Measurements from ENCODE around the gene DOK4.

The DOK4 gene

GRCh38 chr16:57527610-57528360, 41.5 kb upstream of the DOK4 start:
- H3K9me3 Mint-ChIP-seq (ENCODE audit: low read depth): no peaks in the 10 kb centered on the region
- H3K27me3 Mint-ChIP-seq: no peaks in the 10 kb centered on the region
- no peaks in the 10 kb centered on the region for H3K36me3 Mint-ChIP-seq
- peaks cover 32% of the 10 kb centered on the region for H3K4me1 Mint-ChIP-seq (ENCODE audit: low read depth)
- no peak overlapping the region for H3K4me3 Mint-ChIP-seq
- H3K27ac Mint-ChIP-seq: no peak overlapping the region

DNA sequence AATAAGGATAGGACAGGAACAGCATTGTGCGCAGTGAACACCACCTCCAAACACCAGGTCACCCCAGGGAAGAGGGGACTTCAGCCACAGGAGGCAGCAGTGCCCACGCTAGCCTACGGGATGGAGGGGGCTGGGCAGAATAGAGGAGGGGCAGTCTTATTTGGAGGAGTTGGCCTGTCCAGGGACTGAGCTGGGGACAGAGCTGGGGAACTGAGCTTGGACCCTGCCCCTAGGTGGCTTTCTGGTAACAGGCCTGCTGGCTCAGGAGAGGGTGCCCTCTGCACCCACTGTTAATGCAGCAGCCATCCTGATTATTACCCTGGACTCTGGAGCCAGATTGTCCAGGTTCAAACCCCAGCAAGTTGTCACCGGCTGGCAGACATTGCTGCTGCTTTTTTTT, 40.7 kb upstream of the DOK4 start:
- Mint-ChIP-seq H3K27ac (no peak overlapping the region), H3K27me3 (no peaks in the 10 kb centered on the region), H3K4me1 (ENCODE audit: low read depth) (peaks cover 27% of the 10 kb centered on the region), H3K4me3 (no peak overlapping the region), H3K36me3 (no peaks in the 10 kb centered on the region), H3K9me3 (ENCODE audit: low read depth) (no peaks in the 10 kb centered on the region)

DNA sequence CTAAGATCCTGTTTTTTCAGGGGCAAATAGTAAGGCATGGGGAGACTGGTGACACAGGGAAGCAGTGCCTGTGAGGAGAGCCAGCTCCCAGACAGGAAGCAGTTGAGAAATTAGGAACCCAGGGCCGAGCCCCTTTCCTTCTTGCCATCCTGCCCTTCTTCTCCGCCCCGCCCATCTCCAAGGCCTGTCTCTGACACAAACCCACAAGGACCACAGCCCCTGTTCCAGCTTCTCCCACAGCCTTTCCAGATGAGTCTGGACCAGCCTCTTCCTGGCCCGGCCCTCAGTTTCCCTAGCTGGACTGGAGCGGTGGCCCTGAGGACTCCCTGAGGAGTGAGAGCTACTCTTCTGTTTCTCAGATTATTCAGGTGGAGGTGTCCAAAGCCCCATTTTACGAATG, 40.2 kb upstream of the DOK4 start:
- Mint-ChIP-seq H3K9me3 (ENCODE audit: low read depth) (no peaks in the 10 kb centered on the region), H3K27ac (no peak overlapping the region), H3K36me3 (no peaks in the 10 kb centered on the region), H3K27me3 (no peaks in the 10 kb centered on the region), H3K4me3 (no peak overlapping the region), H3K4me1 (ENCODE audit: low read depth) (peaks cover 22% of the 10 kb centered on the region)

DNA sequence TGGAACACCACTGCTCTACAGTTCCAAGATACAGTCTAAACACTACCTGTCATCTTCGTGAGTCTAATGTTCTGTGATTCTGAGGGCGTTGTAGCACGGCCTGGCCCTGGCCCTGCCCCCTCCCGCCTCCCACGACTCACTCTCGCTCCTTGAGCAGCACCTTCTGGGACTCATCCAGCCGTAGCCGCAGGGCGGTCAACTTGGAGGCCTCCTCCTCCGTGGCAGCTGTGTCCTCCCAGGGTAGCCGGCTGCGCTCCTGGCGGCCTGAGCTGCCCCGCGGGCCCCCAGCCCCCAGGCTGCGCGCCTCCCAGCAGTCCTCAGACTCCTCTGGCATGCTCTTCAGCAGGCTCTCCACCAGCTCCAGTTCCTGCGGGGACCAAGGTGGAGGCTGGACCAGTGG, 39.5 kb upstream of the DOK4 start:
- Mint-ChIP-seq H3K27me3 (no peaks in the 10 kb centered on the region), H3K27ac (no peak overlapping the region), H3K4me1 (ENCODE audit: low read depth) (peaks cover 15% of the 10 kb centered on the region)

GRCh38 chr16:57522960-57523359, 36.7 kb upstream of the DOK4 start:
- H3K27me3 Mint-ChIP-seq: no peaks in the 10 kb centered on the region
- no peak overlapping the region for H3K4me3 Mint-ChIP-seq
- H3K4me1 Mint-ChIP-seq (ENCODE audit: low read depth): peaks cover 4% of the 10 kb centered on the region
- no peak overlapping the region for H3K27ac Mint-ChIP-seq
- H3K9me3 Mint-ChIP-seq (ENCODE audit: low read depth): no peaks in the 10 kb centered on the region
- no peaks in the 10 kb centered on the region for H3K36me3 Mint-ChIP-seq

More for the DNA sequence above, 39.5 kb upstream of the DOK4 start:
- Mint-ChIP-seq H3K4me3 (no peak overlapping the region), H3K9me3 (ENCODE audit: low read depth) (no peaks in the 10 kb centered on the region), H3K36me3 (no peaks in the 10 kb centered on the region)

DNA sequence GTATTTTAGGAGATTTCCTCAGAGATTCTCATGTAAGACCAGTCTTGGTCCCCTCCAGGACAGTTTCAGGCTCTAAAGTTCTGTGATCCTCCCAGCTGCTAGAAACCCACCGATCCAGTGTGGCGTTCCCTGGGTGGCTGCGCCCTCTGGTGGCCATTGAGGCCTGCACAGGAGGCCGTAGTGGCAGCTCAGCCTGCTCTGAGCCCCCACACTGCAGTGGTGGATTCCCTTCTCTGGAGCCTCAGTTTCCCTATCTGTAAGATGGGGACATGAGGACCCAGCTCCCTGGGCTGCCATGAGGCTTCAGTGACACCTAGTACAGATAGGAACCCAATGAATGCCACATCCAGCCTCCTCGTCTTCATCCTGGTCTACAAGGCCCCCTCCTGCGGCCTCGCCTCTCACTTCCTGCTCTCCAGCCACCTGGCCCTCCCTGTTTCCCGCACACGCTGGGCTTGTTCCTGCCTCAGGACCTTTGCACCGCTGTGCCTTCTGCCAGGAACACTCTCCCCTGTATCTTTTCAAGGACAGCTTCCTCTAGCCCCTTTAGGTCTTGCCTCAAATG, 33.6 kb upstream of the DOK4 start:
- Mint-ChIP-seq H3K9me3 (ENCODE audit: low read depth) (no peaks in the 10 kb centered on the region), H3K4me1 (ENCODE audit: low read depth) (peaks cover 4% of the 10 kb centered on the region), H3K27ac (no peak overlapping the region), H3K4me3 (no peak overlapping the region), H3K36me3 (peaks cover 4% of the 10 kb centered on the region), H3K27me3 (no peaks in the 10 kb centered on the region)

DNA sequence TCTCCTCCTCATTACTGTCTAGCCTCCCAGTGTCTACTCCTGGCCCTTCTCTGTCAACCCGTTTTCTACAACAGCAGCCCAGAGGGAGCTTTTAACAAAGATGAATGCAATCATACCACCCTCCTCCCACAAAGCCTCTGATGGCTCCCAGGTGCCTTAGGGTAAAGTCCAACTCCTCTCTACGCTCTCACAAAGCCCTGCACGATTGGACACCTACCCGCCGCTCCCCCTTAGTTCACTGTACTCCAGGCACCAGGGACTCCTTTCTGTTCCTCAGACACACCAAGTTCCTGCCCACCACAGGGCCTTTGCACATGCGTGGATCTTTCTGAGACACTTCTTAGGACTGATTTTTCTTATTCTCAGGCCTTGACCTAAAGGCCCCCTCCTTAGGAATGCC, 32.6 kb upstream of the DOK4 start:
- Mint-ChIP-seq H3K4me3 (no peak overlapping the region), H3K27me3 (no peaks in the 10 kb centered on the region), H3K27ac (no peak overlapping the region), H3K9me3 (ENCODE audit: low read depth) (no peaks in the 10 kb centered on the region), H3K36me3 (peaks cover 4% of the 10 kb centered on the region), H3K4me1 (ENCODE audit: low read depth) (peaks cover 4% of the 10 kb centered on the region)

- Mint-ChIP-seq H3K27me3 (no peaks in the 10 kb centered on the region), H3K27ac (no peak overlapping the region), H3K9me3 (ENCODE audit: low read depth) (no peaks in the 10 kb centered on the region), H3K4me1 (ENCODE audit: low read depth) (peaks cover 4% of the 10 kb centered on the region), H3K4me3 (no peak overlapping the region), H3K36me3 (peaks cover 4% of the 10 kb centered on the region)
Measured at GRCh38 chr16:57518520-57518919, 32.2 kb upstream of the DOK4 start.

DNA sequence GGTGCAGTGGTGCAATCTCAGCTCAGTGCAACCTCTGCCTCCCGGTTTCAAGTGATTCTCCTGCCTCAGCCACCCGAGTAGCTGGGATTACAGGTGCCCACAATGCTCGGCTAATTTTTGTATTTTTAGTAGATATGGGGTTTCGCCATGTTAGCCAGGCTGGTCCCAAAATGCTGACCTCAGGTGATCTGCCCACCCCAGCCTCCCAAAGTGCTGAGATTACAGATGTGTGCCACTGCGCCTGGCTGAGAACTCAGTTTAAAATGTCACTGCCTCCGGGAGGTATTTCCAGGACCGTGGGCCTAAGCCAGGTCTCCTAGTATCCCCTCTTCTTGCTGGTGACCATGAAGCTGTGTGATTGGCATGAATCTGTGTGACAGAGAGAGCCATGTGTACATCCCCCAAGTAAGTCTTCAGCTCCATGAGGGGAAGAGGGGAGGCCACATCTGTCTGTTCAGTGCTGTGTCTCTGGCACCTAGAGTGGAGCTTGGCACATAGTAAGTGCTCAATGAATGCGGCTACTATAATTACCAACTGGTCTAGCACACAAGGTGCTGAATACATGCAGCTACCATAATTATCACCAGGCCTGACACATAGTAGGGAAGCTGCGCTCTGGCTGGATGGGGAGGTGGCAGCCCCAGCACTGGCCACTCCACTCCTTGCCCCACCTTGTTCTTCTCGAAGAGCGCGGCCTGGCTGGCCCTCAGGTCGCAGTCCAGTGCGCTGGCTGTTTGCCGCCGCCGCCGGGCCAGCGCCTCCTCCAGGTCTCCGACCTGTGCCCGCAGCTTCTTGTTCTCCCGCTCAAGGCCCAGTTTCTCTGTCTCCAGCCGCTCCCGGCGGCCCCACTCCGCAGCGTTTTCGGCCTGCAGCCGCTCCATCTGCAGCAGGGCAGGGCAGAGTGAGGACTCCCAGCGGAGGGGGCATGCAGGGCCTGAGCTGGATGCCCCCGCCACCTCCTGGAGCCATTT, 31.4 kb upstream of the DOK4 start:
- H3K4me1 Mint-ChIP-seq (ENCODE audit: low read depth): peaks cover 4% of the 10 kb centered on the region
- no peak overlapping the region for H3K4me3 Mint-ChIP-seq
- no peaks in the 10 kb centered on the region for H3K9me3 Mint-ChIP-seq (ENCODE audit: low read depth)
- peaks cover 4% of the 10 kb centered on the region for H3K36me3 Mint-ChIP-seq
- H3K27ac Mint-ChIP-seq: no peak overlapping the region
- no peaks in the 10 kb centered on the region for H3K27me3 Mint-ChIP-seq

GRCh38 chr16:57516773-57517172, 30.5 kb upstream of the DOK4 start:
- no peaks in the 10 kb centered on the region for H3K9me3 Mint-ChIP-seq (ENCODE audit: low read depth)
- H3K27me3 Mint-ChIP-seq: no peaks in the 10 kb centered on the region
- no peak overlapping the region for H3K4me3 Mint-ChIP-seq
- H3K36me3 Mint-ChIP-seq: peaks cover 4% of the 10 kb centered on the region
- H3K4me1 Mint-ChIP-seq (ENCODE audit: low read depth): peaks cover 4% of the 10 kb centered on the region
- no peak overlapping the region for H3K27ac Mint-ChIP-seq

DNA sequence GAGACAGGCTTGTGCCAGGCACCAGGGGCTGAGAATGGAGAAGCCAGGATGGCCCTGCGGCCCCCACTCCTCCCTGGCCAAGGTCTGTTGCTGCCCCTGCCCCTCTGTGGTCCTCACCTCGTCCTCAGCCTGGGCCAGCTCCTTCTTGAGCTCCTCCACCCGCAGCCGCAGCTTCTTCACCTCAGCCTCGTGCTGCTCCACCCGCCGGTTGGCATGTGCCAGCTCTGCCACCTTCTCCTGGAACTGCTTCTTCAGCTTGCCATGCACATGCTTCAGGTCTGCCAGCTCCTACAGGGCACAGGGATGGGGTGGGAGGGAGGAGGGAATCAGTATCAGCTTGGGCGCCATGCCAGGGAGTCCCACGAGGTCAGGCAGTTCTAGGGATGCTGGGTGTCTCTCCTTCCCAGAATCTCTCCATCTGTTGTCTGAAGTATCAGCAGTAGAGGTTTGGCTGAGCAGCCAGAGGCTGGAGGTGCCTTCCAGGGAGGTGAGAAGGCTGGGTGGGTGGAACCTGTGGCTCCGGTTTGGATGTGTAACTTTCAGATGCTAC, 30.0 kb upstream of the DOK4 start:
- no peak overlapping the region for H3K27ac Mint-ChIP-seq
- peaks cover 4% of the 10 kb centered on the region for H3K4me1 Mint-ChIP-seq (ENCODE audit: low read depth)
- no peak overlapping the region for H3K4me3 Mint-ChIP-seq
- no peaks in the 10 kb centered on the region for H3K27me3 Mint-ChIP-seq
- H3K9me3 Mint-ChIP-seq (ENCODE audit: low read depth): no peaks in the 10 kb centered on the region
- H3K36me3 Mint-ChIP-seq: peaks cover 4% of the 10 kb centered on the region

- no peaks in the 10 kb centered on the region for H3K27me3 Mint-ChIP-seq
- no peak overlapping the region for H3K4me3 Mint-ChIP-seq
- H3K9me3 Mint-ChIP-seq (ENCODE audit: low read depth): no peaks in the 10 kb centered on the region
- H3K4me1 Mint-ChIP-seq (ENCODE audit: low read depth): peaks cover under 1% of the 10 kb centered on the region
- H3K36me3 Mint-ChIP-seq: peaks cover 4% of the 10 kb centered on the region
- no peak overlapping the region for H3K27ac Mint-ChIP-seq
Measured at GRCh38 chr16:57514791-57515600, 28.7 kb upstream of the DOK4 start.

GRCh38 chr16:57514371-57514770, 28.1 kb upstream of the DOK4 start:
- Mint-ChIP-seq H3K27me3 (no peaks in the 10 kb centered on the region), H3K36me3 (peaks cover 4% of the 10 kb centered on the region), H3K4me1 (ENCODE audit: low read depth) (no peaks in the 10 kb centered on the region), H3K9me3 (ENCODE audit: low read depth) (no peaks in the 10 kb centered on the region), H3K4me3 (no peak overlapping the region), H3K27ac (no peak overlapping the region)

- Mint-ChIP-seq H3K4me1 (ENCODE audit: low read depth) (no peaks in the 10 kb centered on the region), H3K27me3 (no peaks in the 10 kb centered on the region), H3K36me3 (peaks cover 4% of the 10 kb centered on the region), H3K27ac (no peak overlapping the region), H3K9me3 (ENCODE audit: low read depth) (no peaks in the 10 kb centered on the region), H3K4me3 (no peak overlapping the region)
Measured at GRCh38 chr16:57513371-57514102, 27.2 kb upstream of the DOK4 start.
